WTC11 (cell line): ENCODE measurements around the gene ABCF2. TPM values are rescaled to one million over a fixed set of nuclear protein-coding genes. Genes with fewer than 3 reads are reported as not detected.

ENCODE experiments used
- ATAC-seq: fragments of 200-7000 bp; cut with Tn5 transposase; 2 replicates; pipeline ENCODE4 v1.10.0; 2021; ENCODE audit warnings: mild to moderate bottlenecking, moderate library complexity
- CTCF ChIA-PET: fragments of 300-600 bp; sonication (Branson Sonifier 250); formaldehyde crosslinking; loops from one replicate; lab custom pipeline; 2021; ENCODE audit warnings: antibody characterized with exemption; lab: Charles Lee
- POLR2A ChIA-PET: fragments of 350-600 bp; sonication (Branson Sonifier 250); formaldehyde crosslinking; loops from one replicate; lab custom pipeline; 2021; ENCODE audit warnings: antibody characterized with exemption; lab: Charles Lee
- DNase-seq: peaks from one replicate; pipeline ENCODE4 v3.0.0; 2021; ENCODE audit warnings: low spot score
- H3K27ac Mint-ChIP-seq: 2 replicates; pipeline ENCODE4 v1.8.0; 2021; ENCODE audit warnings: mixed read lengths
- H3K27me3 Mint-ChIP-seq: 2 replicates; pipeline ENCODE4 v1.8.0; 2021; ENCODE audit warnings: low read depth, mild to moderate bottlenecking, moderate library complexity, mixed read lengths
- H3K36me3 Mint-ChIP-seq: 2 replicates; pipeline ENCODE4 v1.8.0; 2021; ENCODE audit warnings: mixed read lengths
- H3K4me1 Mint-ChIP-seq: 2 replicates; pipeline ENCODE4 v1.8.0; 2022; ENCODE audit warnings: mixed read lengths
- H3K4me3 Mint-ChIP-seq: 2 replicates; pipeline ENCODE4 v1.8.0; 2021; ENCODE audit warnings: mild to moderate bottlenecking, moderate library complexity, mixed read lengths
- H3K9me3 Mint-ChIP-seq: 2 replicates; pipeline ENCODE4 v1.8.0; 2021; ENCODE audit warnings: mixed read lengths
- ATF2 ChIP-seq: sonication (generic); formaldehyde crosslinking; IDR thresholded peaks from 2 replicates; pipeline ENCODE4 v1.8.1; 2022; ENCODE audit warnings: low read depth, missing genetic modification reagents, borderline replicate concordance
- CDX4 ChIP-seq: fragments of 250-450 bp; sonication (Bioruptor Pico); IDR thresholded peaks from 2 replicates; pipeline ENCODE4 v1.9.0; 2021; ENCODE audit warnings: moderate library complexity, mild to moderate bottlenecking, inconsistent platforms, borderline replicate concordance
- CREB1 ChIP-seq: sonication (generic); formaldehyde crosslinking; IDR thresholded peaks from 2 replicates; pipeline ENCODE4 v1.8.0; 2023; ENCODE audit warnings: mild to moderate bottlenecking, missing genetic modification reagents
- CREM ChIP-seq: sonication (generic); formaldehyde crosslinking; IDR thresholded peaks from 2 replicates; pipeline ENCODE4 v1.8.1; 2022; ENCODE audit warnings: mild to moderate bottlenecking, missing genetic modification reagents, moderate library complexity
- FOXJ3 ChIP-seq: sonication (generic); formaldehyde crosslinking; IDR thresholded peaks from 2 replicates; pipeline ENCODE4 v1.9.0; 2021; ENCODE audit warnings: missing genetic modification reagents, mild to moderate bottlenecking, borderline replicate concordance
- FOXK1 ChIP-seq: sonication (generic); formaldehyde crosslinking; IDR thresholded peaks from 2 replicates; pipeline ENCODE4 v1.8.0; 2022; ENCODE audit warnings: mild to moderate bottlenecking, moderate library complexity, missing genetic modification reagents
- GABPB1 ChIP-seq: sonication (generic); formaldehyde crosslinking; IDR thresholded peaks from 2 replicates; pipeline ENCODE4 v1.8.1; 2023; ENCODE audit warnings: mild to moderate bottlenecking, missing genetic modification reagents
- IRF1 ChIP-seq: sonication (generic); formaldehyde crosslinking; IDR thresholded peaks from 2 replicates; pipeline ENCODE4 v1.8.0; 2023; ENCODE audit warnings: missing genetic modification reagents
- MXD4 ChIP-seq: fragments of 250-450 bp; sonication (Bioruptor Pico); IDR thresholded peaks from 2 replicates; pipeline ENCODE4 v1.8.0; 2021; ENCODE audit warnings: mild to moderate bottlenecking, moderate library complexity, borderline replicate concordance
- MYBL2 ChIP-seq: sonication (generic); formaldehyde crosslinking; IDR thresholded peaks from 2 replicates; pipeline ENCODE4 v1.8.1; 2023; ENCODE audit warnings: mild to moderate bottlenecking, moderate library complexity, missing genetic modification reagents
- NFATC4 ChIP-seq: fragments of 250-450 bp; sonication (Bioruptor Pico); IDR thresholded peaks from 2 replicates; pipeline ENCODE4 v1.9.0; 2021; ENCODE audit warnings: mild to moderate bottlenecking
- NR1H2 ChIP-seq: sonication (generic); formaldehyde crosslinking; IDR thresholded peaks from 2 replicates; pipeline ENCODE4 v1.9.0; 2021; ENCODE audit warnings: mild to moderate bottlenecking, moderate library complexity, missing genetic modification reagents
- NR2C2 ChIP-seq: sonication (generic); formaldehyde crosslinking; IDR thresholded peaks from 2 replicates; pipeline ENCODE4 v1.8.0; 2022; ENCODE audit warnings: mild to moderate bottlenecking, missing genetic modification reagents
- RELA ChIP-seq: sonication (generic); formaldehyde crosslinking; IDR thresholded peaks from 2 replicates; pipeline ENCODE4 v1.8.1; 2022; ENCODE audit warnings: missing genetic modification reagents, mild to moderate bottlenecking, borderline replicate concordance
- SP1 ChIP-seq: sonication (generic); formaldehyde crosslinking; conservative IDR thresholded peaks from 2 replicates; pipeline ENCODE4 v1.8.1; 2022; ENCODE audit warnings: missing genetic modification reagents
- USF2 ChIP-seq: sonication (generic); formaldehyde crosslinking; IDR thresholded peaks from 2 replicates; pipeline ENCODE4 v1.8.1; 2023; ENCODE audit warnings: mild to moderate bottlenecking, missing genetic modification reagents, moderate library complexity
- ZNF423 ChIP-seq: fragments of 250-450 bp; sonication (Bioruptor Pico); IDR thresholded peaks from 2 replicates; pipeline ENCODE4 v2.1.2; 2022; ENCODE audit warnings: mild to moderate bottlenecking, moderate library complexity
- ZNF425 ChIP-seq: fragments of 250-450 bp; sonication (Bioruptor Pico); conservative IDR thresholded peaks from 2 replicates; pipeline ENCODE4 v1.9.0; 2021; ENCODE audit warnings: mild to moderate bottlenecking
- ZNF532 ChIP-seq: fragments of 250-450 bp; sonication (Bioruptor Pico); IDR thresholded peaks from 2 replicates; pipeline ENCODE4 v1.9.0; 2021; ENCODE audit warnings: mild to moderate bottlenecking, borderline replicate concordance
- total RNA-seq: library from RNA; stranded (reverse); gene quantifications from 3 replicates; pipeline ENCODE4 v1.2.3, GENCODE V29; 2021

Gene ABCF2
- total RNA-seq, 1 experiment from 2014 or later, result 43.7 TPM

GRCh38 chr7:151243408-151244195 lies 16.6 kb upstream of the ABCF2 start:
- H3K27me3 Mint-ChIP-seq, result peaks cover 38% of the 10 kb centered on the region
- H3K4me3 Mint-ChIP-seq, result no peak overlapping the region

GRCh38 chr7:151243045-151243349 lies 16.0 kb upstream of the ABCF2 start:
- H3K4me3 Mint-ChIP-seq, result no peak overlapping the region
- no peak overlapping the region for H3K27ac Mint-ChIP-seq
- H3K9me3 Mint-ChIP-seq, result no peaks in the 10 kb centered on the region
- 0 out of 2 replicates have a peak, but pooled peaks cover 2% of the 10 kb centered on the region for H3K36me3 Mint-ChIP-seq
- peaks cover 36% of the 10 kb centered on the region for H3K4me1 Mint-ChIP-seq
- TF ChIP-seq CREM (no peak), ZNF423 (CRISPR knock-in tag) (peak; percentile 38; the same call in 1 of the 2 replicates)
- DNase-seq, result no peak
- ChIA-PET POLR2A (no interaction called here), CTCF (interaction anchor here (1.7 to 4.6 kb wide), 10 partner anchors 9 to 119 kb away, joined by 8 to 83 read pairs (median 24); partner anchors contain the start of genes ABCF2, CHPF2 and H2BK1)
- H3K27me3 Mint-ChIP-seq, result peaks cover 31% of the 10 kb centered on the region
- ATAC-seq, result no peak

More at GRCh38 chr7:151243408-151244195, 16.6 kb upstream of the ABCF2 start:
- Mint-ChIP-seq H3K9me3 (no peaks in the 10 kb centered on the region), H3K4me1 (peaks cover 39% of the 10 kb centered on the region), H3K27ac (no peak overlapping the region), H3K36me3 (0 out of 2 replicates have a peak, but pooled peaks cover 2% of the 10 kb centered on the region)
- ChIA-PET POLR2A (interaction anchor here (0.9 to 1.4 kb wide), 3 partner anchors 9 to 16 kb away, joined by 3 to 6 read pairs (median 4); partner anchors contain the start of gene ABCF2), CTCF (interaction anchor here (0.6 to 4.6 kb wide), 66 partner anchors 9 to 492 kb away, joined by 3 to 83 read pairs (median 4); partner anchors contain the start of genes ABCF2, ASB10, CHPF2 and GBX1)
- TF ChIP-seq MXD4, result no peak
- TF ChIP-seq NR2C2 (CRISPR knock-in tag), result no peak
- TF ChIP-seq FOXK1 (CRISPR knock-in tag), result no peak
- TF ChIP-seq ATF2 (CRISPR knock-in tag), result no peak
- no peak for TF ChIP-seq ZNF425 (CRISPR knock-in tag)
- TF ChIP-seq CREB1 (CRISPR knock-in tag), result no peak
- no peak for TF ChIP-seq RELA
- TF ChIP-seq FOXJ3 (CRISPR knock-in tag), result no peak
- TF ChIP-seq ZNF423 (CRISPR knock-in tag), result no peak
- no peak for TF ChIP-seq GABPB1
- TF ChIP-seq NFATC4 (CRISPR knock-in tag), result no peak
- TF ChIP-seq USF2, result no peak
- ATAC-seq (no peak), DNase-seq (no peak)

GRCh38 chr7:151242159-151243044 lies 15.4 kb upstream of the ABCF2 start:
- Mint-ChIP-seq H3K27me3 (peaks cover 26% of the 10 kb centered on the region), H3K4me3 (no peak overlapping the region), H3K27ac (0 out of 2 replicates have a peak overlapping the region, but pooled peaks have one; percentile 36), H3K4me1 (peaks cover 30% of the 10 kb centered on the region), H3K36me3 (0 out of 2 replicates have a peak, but pooled peaks cover 2% of the 10 kb centered on the region), H3K9me3 (no peaks in the 10 kb centered on the region)
- CTCF ChIA-PET, result interaction anchor here (0.8 to 4.6 kb wide), 12 partner anchors 8 to 118 kb away, joined by 3 to 83 read pairs (median 19); partner anchors contain the start of genes ABCF2, CHPF2 and H2BK1
- no peak for ATAC-seq
- DNase-seq, result no peak
- POLR2A ChIA-PET, result no interaction called here
- TF ChIP-seq ZNF532 (CRISPR knock-in tag) (no peak), ZNF423 (CRISPR knock-in tag) (no peak), SP1 (CRISPR knock-in tag) (no peak), IRF1 (CRISPR knock-in tag) (no peak), MYBL2 (CRISPR knock-in tag) (no peak), NR1H2 (CRISPR knock-in tag) (no peak), CDX4 (CRISPR knock-in tag) (no peak)
